K562 (cell line): ENCODE data around the gene F12. TPM values are rescaled to one million over a fixed set of nuclear protein-coding genes. Genes with fewer than 3 reads are reported as not detected.

Source experiments
- CXXC5 ChIP-seq: fragments of 250-450 bp; sonication (Bioruptor Pico); IDR thresholded peaks from 2 replicates; pipeline ENCODE4 v1.8.0; 2022; ENCODE audit warnings: inconsistent platforms, mild to moderate bottlenecking, moderate library complexity
- ETV5 ChIP-seq: sonication (generic); formaldehyde crosslinking; IDR thresholded peaks from 2 replicates; pipeline ENCODE4 v1.4.0; 2020; ENCODE audit warnings: low read depth, mild to moderate bottlenecking, missing genetic modification reagents
- KHSRP ChIP-seq: fragments of 450-650 bp; IDR thresholded peaks from 2 replicates; pipeline ENCODE4 v1.6.1; 2017
- NONO ChIP-seq, 2 experiments: fragments of 200-400 bp in 1 of 2; fragments of 450-650 bp in 1 of 2; formaldehyde crosslinking in 1 of 2; IDR thresholded peaks; 2 replicates each; pipeline ENCODE4 v1.6.1; 2017; ENCODE audit warnings: low read depth in 2 of 2, mild to moderate bottlenecking in 2 of 2, moderate library complexity in 2 of 2, low read length in 1 of 2
- TBL1XR1 ChIP-seq, 2 experiments: IDR thresholded peaks; 2 replicates each; pipeline ENCODE4 v1.6.1; 2012; ENCODE audit warnings: improper control_type of control experiment in 2 of 2, low read length in 2 of 2, mild to moderate bottlenecking in 1 of 2
- ZBED1 ChIP-seq: IDR thresholded peaks from 2 replicates; pipeline ENCODE4 v1.6.1; 2014
- ZBTB1 ChIP-seq: sonication (generic); formaldehyde crosslinking; IDR thresholded peaks from 2 replicates; pipeline ENCODE4 v1.8.1; 2023; ENCODE audit warnings: missing genetic modification reagents, low read depth, mild to moderate bottlenecking, borderline replicate concordance
- polyA plus RNA-seq, 8 experiments: library from polyadenylated mRNA; depleted of rRNA in 4 of 8; stranded (reverse) in 5 of 8; unstranded in 3 of 8; fragments of >200 nt; fragmentation: Nextera tagmentation in 2 of 8; fragmentation: Illumina TruSeq in 1 of 8; extraction: Ambion mirVana in 2 of 8; extraction: Trizol in 1 of 8; gene quantifications; 2 replicates each; pipeline versions ENCODE4 v1.2.1 to v1.2.3, GENCODE V29; 2011 to 2014; ENCODE audit warnings: inconsistent platforms in 1 of 8, missing spikeins in 1 of 8
- total RNA-seq, 7 experiments: library from RNA; depleted of rRNA in 6 of 7; stranded (reverse); fragments of >200 nt in 6 of 7; fragmentation: Illumina TruSeq in 2 of 7; extraction: Trizol in 2 of 7; gene quantifications; 2 replicates each; pipeline versions ENCODE4 v1.2.1 to v1.2.3, GENCODE V29; 2011 to 2021; ENCODE audit warnings: low replicate concordance in 1 of 7
- TF ChIP-seq, protein P1 (sequence below), 2 experiments: fragments of 250-450 bp in 1 of 2; fragments of 450-650 bp in 1 of 2; sonication (Bioruptor Pico) in 1 of 2; IDR thresholded peaks; 2 replicates each; pipeline versions ENCODE4 v1.6.1 to v1.8.0; 2016 to 2021; ENCODE audit warnings: mild to moderate bottlenecking in 2 of 2, moderate library complexity in 2 of 2, missing compliant biosample characterization in 1 of 2, missing genetic modification characterization in 1 of 2
- TF ChIP-seq, protein P2 (sequence below): fragments of 450-650 bp; IDR thresholded peaks from one replicate; pipeline ENCODE4 v1.6.1; 2018; ENCODE audit warnings: mild to moderate bottlenecking, moderate library complexity; ENCODE audit not compliant: partially characterized antibody
- TF ChIP-seq, protein P3 (sequence below), 2 experiments: IDR thresholded peaks; 2 replicates each; pipeline ENCODE4 v1.6.1; 2012; ENCODE audit warnings: improper control_type of control experiment in 2 of 2, low read depth in 2 of 2, low read length in 2 of 2, borderline replicate concordance in 1 of 2
- TF ChIP-seq, protein P4 (sequence below): fragments of 250-450 bp; sonication (Bioruptor Pico); IDR thresholded peaks from 2 replicates; pipeline ENCODE4 v1.4.0; 2020; ENCODE audit warnings: mild to moderate bottlenecking
- TF ChIP-seq, protein P5 (sequence below): fragments of 250-450 bp; sonication (Bioruptor Pico); IDR thresholded peaks from 2 replicates; pipeline ENCODE4 v1.9.0; 2021; ENCODE audit warnings: mild to moderate bottlenecking
- TF ChIP-seq, protein P6 (sequence below): fragments of 450-650 bp; formaldehyde crosslinking; IDR thresholded peaks from 2 replicates; pipeline ENCODE4 v1.4.0; 2020; ENCODE audit warnings: mild to moderate bottlenecking, moderate library complexity

Gene F12
- total and polyA plus RNA-seq, 9 of the 15 experiments (the other 6 are each of a cell fraction or from before 2014, with no cell fraction given): 0.59 to 18.3 (median 3.6) TPM

DNA sequence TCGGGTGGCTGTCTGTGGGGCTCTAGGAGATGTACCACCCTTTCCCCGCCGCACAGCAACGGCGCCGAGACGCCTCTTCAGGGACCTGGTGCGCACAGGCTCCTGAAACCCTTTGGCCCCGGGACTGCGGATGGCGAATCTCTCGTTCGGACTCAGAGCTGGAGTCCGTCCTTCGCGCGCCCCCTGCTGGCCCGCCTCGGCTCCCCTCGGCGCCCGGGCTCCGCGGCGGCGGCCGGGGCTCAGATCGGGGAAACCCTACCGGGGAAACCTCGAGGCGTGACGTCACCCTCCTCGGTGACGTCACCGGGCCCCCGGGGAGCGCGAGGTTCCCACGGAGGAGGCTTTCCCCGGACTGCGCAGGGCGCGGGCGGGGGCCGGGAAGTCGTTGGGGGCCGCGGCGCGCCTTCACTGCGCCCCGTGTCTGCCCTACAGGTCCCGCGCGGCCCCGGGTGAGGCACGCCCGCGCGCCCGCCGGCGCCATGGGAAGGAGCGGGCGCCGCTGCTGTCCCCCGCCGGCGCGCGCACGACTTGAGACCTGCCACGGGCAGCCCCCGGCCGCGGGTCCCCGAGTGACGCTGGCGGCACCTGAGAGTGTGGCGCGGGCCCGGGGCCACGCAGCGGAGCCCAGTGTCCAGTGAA is 45.2 kb upstream of the F12 start (continued):
- TF ChIP-seq, protein P1, sequence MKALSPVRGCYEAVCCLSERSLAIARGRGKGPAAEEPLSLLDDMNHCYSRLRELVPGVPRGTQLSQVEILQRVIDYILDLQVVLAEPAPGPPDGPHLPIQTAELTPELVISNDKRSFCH (CRISPR knock-in tag; IDR thresholded peaks at IDR 0.05): no peak
- TF ChIP-seq, protein P1 (tag; IDR thresholded peaks at IDR 0.05): no peak
- TF ChIP-seq, protein P2, sequence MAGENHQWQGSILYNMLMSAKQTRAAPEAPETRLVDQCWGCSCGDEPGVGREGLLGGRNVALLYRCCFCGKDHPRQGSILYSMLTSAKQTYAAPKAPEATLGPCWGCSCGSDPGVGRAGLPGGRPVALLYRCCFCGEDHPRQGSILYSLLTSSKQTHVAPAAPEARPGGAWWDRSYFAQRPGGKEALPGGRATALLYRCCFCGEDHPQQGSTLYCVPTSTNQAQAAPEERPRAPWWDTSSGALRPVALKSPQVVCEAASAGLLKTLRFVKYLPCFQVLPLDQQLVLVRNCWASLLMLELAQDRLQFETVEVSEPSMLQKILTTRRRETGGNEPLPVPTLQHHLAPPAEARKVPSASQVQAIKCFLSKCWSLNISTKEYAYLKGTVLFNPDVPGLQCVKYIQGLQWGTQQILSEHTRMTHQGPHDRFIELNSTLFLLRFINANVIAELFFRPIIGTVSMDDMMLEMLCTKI: no peak
- TF ChIP-seq ZBED1 (no peak), NONO (IDR thresholded peaks at IDR 0.05; ENCODE audit: low read depth in 2 of 2, low read length in 1 of 2) (peak in 1 of 2 experiments; percentile 90; a peak in 2 of 4 replicates), ZBTB1 (CRISPR knock-in tag) (no peak), TBL1XR1 (IDR thresholded peaks at IDR 0.05; ENCODE audit: low read length in 2 of 2) (peak; percentile 69 to 90; a peak in 3 of 4 replicates), CXXC5 (peak; percentile 38; the same call in 1 of the 2 replicates), ETV5 (CRISPR knock-in tag) (0 out of 2 replicates have a peak, but pooled peaks have one; percentile 56), KHSRP (peak; percentile 97)
- TF ChIP-seq, protein P3, sequence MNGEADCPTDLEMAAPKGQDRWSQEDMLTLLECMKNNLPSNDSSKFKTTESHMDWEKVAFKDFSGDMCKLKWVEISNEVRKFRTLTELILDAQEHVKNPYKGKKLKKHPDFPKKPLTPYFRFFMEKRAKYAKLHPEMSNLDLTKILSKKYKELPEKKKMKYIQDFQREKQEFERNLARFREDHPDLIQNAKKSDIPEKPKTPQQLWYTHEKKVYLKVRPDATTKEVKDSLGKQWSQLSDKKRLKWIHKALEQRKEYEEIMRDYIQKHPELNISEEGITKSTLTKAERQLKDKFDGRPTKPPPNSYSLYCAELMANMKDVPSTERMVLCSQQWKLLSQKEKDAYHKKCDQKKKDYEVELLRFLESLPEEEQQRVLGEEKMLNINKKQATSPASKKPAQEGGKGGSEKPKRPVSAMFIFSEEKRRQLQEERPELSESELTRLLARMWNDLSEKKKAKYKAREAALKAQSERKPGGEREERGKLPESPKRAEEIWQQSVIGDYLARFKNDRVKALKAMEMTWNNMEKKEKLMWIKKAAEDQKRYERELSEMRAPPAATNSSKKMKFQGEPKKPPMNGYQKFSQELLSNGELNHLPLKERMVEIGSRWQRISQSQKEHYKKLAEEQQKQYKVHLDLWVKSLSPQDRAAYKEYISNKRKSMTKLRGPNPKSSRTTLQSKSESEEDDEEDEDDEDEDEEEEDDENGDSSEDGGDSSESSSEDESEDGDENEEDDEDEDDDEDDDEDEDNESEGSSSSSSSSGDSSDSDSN (IDR thresholded peaks at IDR 0.05; ENCODE audit: borderline replicate concordance in 1 of 2, low read depth in 2 of 2, low read length in 2 of 2): peak in 1 of 2 experiments; percentile 70; a peak in 1 of 4 replicates
- TF ChIP-seq, protein P4, sequence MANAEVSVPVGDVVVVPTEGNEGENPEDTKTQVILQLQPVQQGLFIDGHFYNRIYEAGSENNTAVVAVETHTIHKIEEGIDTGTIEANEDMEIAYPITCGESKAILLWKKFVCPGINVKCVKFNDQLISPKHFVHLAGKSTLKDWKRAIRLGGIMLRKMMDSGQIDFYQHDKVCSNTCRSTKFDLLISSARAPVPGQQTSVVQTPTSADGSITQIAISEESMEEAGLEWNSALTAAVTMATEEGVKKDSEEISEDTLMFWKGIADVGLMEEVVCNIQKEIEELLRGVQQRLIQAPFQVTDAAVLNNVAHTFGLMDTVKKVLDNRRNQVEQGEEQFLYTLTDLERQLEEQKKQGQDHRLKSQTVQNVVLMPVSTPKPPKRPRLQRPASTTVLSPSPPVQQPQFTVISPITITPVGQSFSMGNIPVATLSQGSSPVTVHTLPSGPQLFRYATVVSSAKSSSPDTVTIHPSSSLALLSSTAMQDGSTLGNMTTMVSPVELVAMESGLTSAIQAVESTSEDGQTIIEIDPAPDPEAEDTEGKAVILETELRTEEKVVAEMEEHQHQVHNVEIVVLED (CRISPR knock-in tag): peak; percentile 61; the same call in 1 of the 2 replicates
- TF ChIP-seq, protein P5, sequence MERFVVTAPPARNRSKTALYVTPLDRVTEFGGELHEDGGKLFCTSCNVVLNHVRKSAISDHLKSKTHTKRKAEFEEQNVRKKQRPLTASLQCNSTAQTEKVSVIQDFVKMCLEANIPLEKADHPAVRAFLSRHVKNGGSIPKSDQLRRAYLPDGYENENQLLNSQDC (CRISPR knock-in tag): no peak; the same call in 1 of the 2 replicates
- TF ChIP-seq, protein P6, sequence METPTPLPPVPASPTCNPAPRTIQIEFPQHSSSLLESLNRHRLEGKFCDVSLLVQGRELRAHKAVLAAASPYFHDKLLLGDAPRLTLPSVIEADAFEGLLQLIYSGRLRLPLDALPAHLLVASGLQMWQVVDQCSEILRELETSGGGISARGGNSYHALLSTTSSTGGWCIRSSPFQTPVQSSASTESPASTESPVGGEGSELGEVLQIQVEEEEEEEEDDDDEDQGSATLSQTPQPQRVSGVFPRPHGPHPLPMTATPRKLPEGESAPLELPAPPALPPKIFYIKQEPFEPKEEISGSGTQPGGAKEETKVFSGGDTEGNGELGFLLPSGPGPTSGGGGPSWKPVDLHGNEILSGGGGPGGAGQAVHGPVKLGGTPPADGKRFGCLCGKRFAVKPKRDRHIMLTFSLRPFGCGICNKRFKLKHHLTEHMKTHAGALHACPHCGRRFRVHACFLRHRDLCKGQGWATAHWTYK (CRISPR knock-in tag): peak; percentile 56; the same call in 1 of the 2 replicates
- TF ChIP-seq, all 486 proteins: peak for 89
